Type B pancreatic cell (in vitro differentiated cells): ENCODE results near the gene WDR1. TPM values are rescaled to one million over a fixed set of nuclear protein-coding genes. Genes with fewer than 3 reads are reported as not detected.

Experiments used
- DNase-seq: peaks from one replicate; pipeline ENCODE4 v3.0.0; 2021; ENCODE audit warnings: mixed read lengths; ENCODE audit not compliant: unreplicated experiment; ENCODE audit errors: extremely low spot score
- H3K27ac Mint-ChIP-seq: 2 replicates; pipeline ENCODE4 v1.8.0; 2021; ENCODE audit warnings: mild to moderate bottlenecking, mixed read lengths
- H3K27me3 Mint-ChIP-seq: 2 replicates; pipeline ENCODE4 v1.8.0; 2021; ENCODE audit warnings: mixed read lengths
- H3K36me3 Mint-ChIP-seq: 2 replicates; pipeline ENCODE4 v1.8.0; 2021; ENCODE audit warnings: mixed read lengths
- H3K4me1 Mint-ChIP-seq: one replicate; pipeline ENCODE4 v1.8.0; 2021; ENCODE audit warnings: mixed read lengths; ENCODE audit not compliant: unreplicated experiment
- H3K4me3 Mint-ChIP-seq: 2 replicates; pipeline ENCODE4 v1.8.0; 2021; ENCODE audit warnings: mild to moderate bottlenecking, mixed read lengths
- H3K9me3 Mint-ChIP-seq: 2 replicates; pipeline ENCODE4 v1.8.0; 2021; ENCODE audit warnings: mixed read lengths
- total RNA-seq: library from RNA; stranded (reverse); gene quantifications from 2 replicates; pipeline ENCODE4 v1.2.1, GENCODE V29; 2021; ENCODE audit warnings: low replicate concordance
- TF ChIP-seq, protein P1 (sequence below): fragments of 200-600 bp; sonication (generic); conservative IDR thresholded peaks from 2 replicates; pipeline ENCODE4 v1.5.0; 2021; ENCODE audit warnings: antibody characterized with exemption, mild to moderate bottlenecking

WDR1 gene
- total RNA-seq, 1 donor from 2014 or later, result 227 TPM

DNA sequence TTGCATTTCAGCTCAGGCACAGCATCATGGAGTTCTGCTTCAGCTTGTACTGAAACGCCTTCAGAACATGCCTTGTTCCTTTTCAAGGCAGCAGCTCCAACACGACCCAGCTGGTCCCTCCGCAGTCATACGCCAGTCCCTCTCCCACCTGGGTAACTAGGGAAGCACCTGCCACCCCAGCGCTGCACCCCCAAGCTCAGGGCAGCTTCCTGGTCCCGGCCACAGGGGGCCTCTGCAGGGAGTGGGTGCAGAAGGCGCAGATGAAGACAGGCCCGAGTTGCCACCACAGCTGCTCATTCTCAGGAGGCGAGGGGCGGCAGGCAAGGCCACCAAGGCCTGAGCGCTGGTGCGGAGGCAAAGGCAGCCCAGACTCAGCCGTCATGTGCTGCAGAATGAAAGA lies 21.8 kb downstream of the WDR1 start:
- H3K9me3 Mint-ChIP-seq, result no peaks in the 10 kb centered on the region
- H3K36me3 Mint-ChIP-seq, result peaks cover 19% of the 10 kb centered on the region
- no peak for DNase-seq
- H3K27ac Mint-ChIP-seq, result no peak overlapping the region
- H3K4me3 Mint-ChIP-seq, result no peak overlapping the region
- peaks cover 22% of the 10 kb centered on the region for H3K4me1 Mint-ChIP-seq
- H3K27me3 Mint-ChIP-seq, result no peaks in the 10 kb centered on the region
- TF ChIP-seq, protein P1, sequence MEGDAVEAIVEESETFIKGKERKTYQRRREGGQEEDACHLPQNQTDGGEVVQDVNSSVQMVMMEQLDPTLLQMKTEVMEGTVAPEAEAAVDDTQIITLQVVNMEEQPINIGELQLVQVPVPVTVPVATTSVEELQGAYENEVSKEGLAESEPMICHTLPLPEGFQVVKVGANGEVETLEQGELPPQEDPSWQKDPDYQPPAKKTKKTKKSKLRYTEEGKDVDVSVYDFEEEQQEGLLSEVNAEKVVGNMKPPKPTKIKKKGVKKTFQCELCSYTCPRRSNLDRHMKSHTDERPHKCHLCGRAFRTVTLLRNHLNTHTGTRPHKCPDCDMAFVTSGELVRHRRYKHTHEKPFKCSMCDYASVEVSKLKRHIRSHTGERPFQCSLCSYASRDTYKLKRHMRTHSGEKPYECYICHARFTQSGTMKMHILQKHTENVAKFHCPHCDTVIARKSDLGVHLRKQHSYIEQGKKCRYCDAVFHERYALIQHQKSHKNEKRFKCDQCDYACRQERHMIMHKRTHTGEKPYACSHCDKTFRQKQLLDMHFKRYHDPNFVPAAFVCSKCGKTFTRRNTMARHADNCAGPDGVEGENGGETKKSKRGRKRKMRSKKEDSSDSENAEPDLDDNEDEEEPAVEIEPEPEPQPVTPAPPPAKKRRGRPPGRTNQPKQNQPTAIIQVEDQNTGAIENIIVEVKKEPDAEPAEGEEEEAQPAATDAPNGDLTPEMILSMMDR, result no peak

DNA sequence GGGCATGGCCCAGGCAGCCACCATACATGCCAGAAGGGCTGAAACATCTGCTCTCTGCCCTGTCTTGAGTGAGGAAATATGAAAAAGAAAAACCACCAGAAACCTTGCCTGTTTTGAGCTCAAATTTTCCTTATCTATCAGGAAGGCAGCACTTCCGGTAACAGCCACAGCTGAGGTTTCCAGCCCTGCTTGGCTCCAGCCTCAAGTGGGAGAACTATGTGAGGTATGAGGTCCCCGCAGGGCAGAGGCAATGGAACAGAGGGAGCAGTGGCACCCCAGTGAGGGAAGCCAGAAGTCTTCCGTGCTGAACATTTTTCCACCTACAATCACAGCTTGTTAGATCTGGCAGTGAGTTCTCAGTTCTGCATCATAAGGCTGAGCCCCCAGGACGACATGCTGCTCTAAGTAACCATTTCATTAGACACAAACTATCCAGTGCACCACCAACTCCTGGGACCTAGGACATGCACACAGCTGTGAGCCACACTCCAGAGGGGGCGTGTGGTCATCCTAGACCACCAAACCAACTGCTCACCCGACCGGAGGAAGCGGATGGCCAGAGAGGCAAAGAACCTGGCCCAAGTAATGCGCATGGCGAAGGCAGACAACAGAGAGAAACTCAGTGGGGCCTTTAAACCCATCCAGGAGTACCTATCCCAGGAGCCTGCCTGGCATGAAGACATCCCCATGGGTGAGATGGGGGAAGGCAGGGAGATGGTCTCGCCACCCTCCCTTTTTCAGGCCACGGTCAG lies 22.6 kb downstream of the WDR1 start:
- no peak for DNase-seq
- no peak overlapping the region for H3K4me3 Mint-ChIP-seq
- peaks cover 22% of the 10 kb centered on the region for H3K4me1 Mint-ChIP-seq
- H3K9me3 Mint-ChIP-seq, result no peaks in the 10 kb centered on the region
- TF ChIP-seq, protein P1, result no peak
- H3K36me3 Mint-ChIP-seq, result peaks cover 19% of the 10 kb centered on the region
- H3K27me3 Mint-ChIP-seq, result no peaks in the 10 kb centered on the region
- peak overlapping the region; percentile 61 for H3K27ac Mint-ChIP-seq

DNA sequence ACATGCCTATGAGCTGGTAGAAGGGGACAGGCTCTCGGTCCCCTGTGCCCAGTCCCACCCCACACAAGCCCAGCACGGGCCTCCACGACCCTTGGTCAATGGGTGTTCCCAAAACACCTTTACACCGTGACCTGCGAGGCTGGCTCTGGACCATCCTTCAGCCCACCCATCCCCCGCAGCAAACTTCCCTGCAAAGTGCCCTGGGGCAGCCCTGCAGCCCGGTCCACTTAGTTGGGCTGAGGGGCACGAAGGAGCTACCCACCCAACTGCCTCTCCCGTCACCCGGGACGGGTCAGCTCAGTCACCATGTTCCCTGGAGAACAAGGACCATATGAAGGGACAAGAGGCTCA lies 23.4 kb downstream of the WDR1 start:
- Mint-ChIP-seq H3K36me3 (peaks cover 20% of the 10 kb centered on the region), H3K9me3 (no peaks in the 10 kb centered on the region), H3K27ac (peak overlapping the region; percentile 61), H3K4me3 (no peak overlapping the region), H3K4me1 (peaks cover 23% of the 10 kb centered on the region), H3K27me3 (no peaks in the 10 kb centered on the region)
- DNase-seq, result no peak
- TF ChIP-seq, protein P1, result no peak

DNA sequence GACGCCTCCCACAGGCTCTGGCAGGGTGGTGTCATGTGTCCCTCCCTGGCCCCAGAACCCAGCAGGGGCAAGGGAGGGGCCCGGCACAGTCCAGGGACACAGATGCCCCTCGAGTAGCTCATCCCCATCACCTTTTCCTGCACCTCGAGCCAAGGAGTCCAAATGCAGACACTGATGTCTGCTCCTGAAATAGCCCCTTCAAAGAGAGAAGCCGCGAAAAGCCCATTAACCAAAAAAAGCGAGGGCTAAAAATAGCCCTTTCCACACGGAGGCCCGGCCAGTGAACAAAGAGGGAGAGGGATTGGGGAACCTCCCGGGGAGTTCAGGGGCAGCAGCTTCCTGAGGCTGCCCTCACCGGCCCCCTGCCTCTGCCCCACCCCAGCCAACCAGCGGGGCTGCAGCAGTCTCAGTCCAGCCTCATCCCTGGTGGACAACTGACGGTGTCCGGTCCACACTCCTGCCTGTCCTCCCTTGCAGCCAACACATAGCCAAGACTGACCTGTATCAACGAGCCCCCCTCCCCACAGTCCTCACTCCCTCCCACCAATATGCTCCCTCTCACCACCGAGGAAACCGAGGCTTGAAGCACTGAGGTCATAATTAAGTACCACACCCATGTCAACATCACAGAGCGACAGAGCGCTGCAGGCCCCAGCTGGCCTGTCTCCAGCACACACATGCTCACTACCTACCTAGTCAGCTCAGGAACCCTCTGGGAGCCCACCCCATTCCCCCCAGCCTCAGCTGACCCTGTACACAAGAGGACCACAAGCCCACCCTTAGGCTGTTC lies 23.9 kb downstream of the WDR1 start:
- H3K36me3 Mint-ChIP-seq, result peaks cover 24% of the 10 kb centered on the region
- no peaks in the 10 kb centered on the region for H3K9me3 Mint-ChIP-seq
- no peaks in the 10 kb centered on the region for H3K27me3 Mint-ChIP-seq
- peak overlapping the region; percentile 80 for H3K27ac Mint-ChIP-seq
- no peak for DNase-seq
- TF ChIP-seq, protein P1, result no peak
- H3K4me1 Mint-ChIP-seq, result peaks cover 26% of the 10 kb centered on the region
- no peak overlapping the region for H3K4me3 Mint-ChIP-seq

DNA sequence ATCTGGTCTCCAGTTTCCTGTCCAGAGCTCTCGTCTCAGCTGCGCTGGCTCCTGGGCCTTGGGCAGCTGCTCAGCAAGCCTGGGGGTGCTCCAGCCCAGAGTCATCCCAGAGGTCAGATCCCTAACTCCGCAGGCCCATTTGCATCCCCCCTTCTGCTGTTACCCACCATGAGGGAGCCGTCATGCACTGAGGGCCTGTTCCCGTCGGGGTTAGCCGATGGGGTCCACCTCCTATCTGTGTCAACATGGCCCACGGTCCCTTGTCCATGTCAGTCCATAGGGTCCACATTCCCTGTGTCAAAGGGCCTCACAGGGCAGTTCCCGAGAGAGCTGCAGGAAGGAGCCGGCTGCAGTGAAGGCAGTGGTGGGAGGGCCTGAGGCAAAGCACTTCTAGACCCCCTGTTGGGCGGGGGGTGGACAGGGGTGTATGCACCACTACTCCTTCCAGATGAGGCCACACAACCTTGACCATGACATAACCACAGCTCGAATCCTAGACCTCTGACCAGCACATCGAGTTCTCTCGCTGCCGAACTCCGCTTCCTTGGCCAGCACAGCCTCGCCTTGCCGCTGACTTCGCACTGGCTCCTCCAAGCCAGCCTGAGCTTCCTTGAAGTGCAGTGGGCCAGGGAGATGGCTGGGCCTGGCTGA lies 24.9 kb downstream of the WDR1 start:
- Mint-ChIP-seq H3K27me3 (no peaks in the 10 kb centered on the region), H3K4me3 (no peak overlapping the region), H3K9me3 (no peaks in the 10 kb centered on the region), H3K36me3 (peaks cover 30% of the 10 kb centered on the region), H3K4me1 (peaks cover 25% of the 10 kb centered on the region), H3K27ac (peak overlapping the region; percentile 68)
- TF ChIP-seq, protein P1, result no peak
- no peak for DNase-seq
